Endometrium (tissue), 2 donors: ENCODE data around the gene ERBIN.
"Not testable (repeated sequence)": the region's sequence is repeated elsewhere in the genome, so short reads cannot be mapped to it uniquely, and the experiment has no call there.

Experiments used
- FAIRE-seq: peaks from 2 replicates; lab custom pipeline; 2012; peaks lifted over from hg19 to GRCh38; lab: Jason Lieb, UNC
- donor health status: control.
- donor health status: control.

The ERBIN gene

DNA sequence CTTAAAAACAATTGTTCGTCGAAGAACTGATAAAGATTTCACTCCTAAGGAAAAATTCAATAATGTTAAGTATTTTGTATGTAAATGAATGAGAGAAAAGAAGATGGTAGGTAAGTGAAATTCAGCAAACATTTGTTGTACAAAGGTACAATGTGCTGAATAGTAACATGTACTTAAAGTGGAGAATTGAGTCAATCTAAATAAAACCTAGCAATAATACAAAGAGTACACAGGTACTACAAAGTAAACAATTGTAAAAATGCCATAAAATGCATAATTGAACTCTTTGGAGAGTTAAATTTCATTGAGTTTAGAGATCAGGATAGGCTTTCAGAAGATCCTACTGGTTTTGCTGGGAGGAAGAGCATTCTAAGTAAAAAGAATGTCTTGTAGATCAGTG lies 82.9 kb downstream of the ERBIN start:
- FAIRE-seq, result no peak

DNA sequence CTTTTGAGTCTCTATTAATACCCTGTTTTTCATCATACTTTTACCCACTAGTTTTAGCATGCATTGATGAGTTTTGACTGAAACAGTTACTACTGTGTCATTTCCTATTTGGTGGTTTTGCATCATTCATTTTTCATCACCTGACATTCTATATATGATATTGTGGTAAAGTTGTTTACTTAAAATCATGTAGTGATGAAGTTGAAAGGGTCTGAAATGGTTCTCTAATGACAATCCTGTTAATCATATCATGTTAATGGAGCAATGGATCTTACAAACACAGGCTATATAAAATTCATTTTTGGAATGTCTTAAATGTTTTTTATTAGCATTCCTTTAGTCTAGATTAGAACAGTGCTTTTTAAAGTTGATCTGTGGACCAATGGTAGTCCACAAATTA lies 84.1 kb downstream of the ERBIN start:
- FAIRE-seq, result peak; percentile 62

- FAIRE-seq, result no peak
Observed at GRCh38 chr5:66012271-66012670, 85.9 kb downstream of the ERBIN start.

DNA sequence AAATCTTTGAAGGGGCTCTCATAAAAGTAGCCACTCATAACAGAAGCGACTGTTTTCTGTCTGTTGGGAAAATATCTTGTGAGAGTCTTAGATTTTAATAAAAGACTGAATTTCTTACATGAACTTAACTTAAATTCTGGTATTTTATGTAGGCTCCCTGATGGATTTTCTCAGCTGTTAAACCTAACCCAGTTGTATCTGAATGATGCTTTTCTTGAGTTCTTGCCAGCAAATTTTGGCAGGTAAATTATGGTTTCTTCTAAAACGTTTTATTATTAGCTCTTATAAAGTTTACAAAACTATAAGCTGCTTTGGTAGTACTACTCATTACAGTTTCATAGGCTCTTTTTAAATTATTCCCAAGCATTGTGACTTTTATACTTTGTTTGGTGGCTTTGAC lies 87.0 kb downstream of the ERBIN start:
- no peak for FAIRE-seq

DNA sequence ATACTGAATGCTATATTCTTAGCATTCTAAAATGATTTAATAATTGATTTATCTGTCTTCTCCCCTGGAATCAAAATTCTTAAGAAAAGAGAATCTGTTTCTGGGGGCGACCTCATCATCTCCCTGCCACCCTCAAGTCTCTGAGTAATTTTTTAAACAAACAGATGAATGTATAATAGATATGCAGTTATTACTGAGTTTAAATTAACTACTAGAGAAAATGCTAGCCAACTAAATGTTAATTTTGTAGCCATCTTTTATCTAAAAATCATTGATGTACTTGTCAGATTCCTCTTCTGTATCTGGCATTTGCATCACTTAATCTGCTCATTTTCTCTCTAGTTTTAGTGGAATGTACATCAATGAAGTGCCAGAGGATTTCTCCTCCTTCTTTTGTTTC lies 87.5 kb downstream of the ERBIN start:
- FAIRE-seq, result no peak

DNA sequence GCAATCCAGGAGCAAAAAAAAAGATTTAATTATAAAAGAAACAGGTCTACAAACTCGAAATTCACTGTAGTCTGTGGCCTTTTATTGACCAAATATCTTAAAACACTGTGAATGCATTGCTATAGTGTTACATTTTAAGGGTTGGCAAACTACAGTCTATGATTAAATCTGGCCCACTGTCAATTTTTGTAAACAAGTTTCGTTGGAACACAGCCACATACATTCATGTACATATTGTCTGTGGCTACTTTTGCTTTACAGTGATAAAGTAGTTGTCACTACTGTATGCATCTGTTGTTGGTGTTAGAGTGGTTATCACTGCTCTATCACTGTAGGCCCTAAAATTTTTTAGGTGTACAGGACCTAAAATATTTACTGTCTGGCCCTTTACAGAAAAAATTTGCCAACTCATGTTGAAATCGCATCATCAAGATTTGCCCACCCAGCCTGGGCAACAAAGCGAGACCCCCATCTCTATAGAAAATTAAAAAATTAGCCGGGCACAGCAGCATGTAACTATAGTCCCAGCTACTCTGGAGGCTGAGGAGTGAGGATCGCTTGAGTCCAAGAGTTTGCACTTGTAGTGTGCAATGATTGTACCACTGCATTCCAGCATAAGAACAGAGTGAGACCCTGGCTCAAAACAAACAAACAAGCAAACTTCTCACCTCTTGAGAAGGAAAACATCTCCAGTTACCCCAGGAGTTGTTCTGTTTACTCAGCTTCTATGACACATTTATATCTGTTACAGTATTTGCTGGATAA lies 89.0 kb downstream of the ERBIN start:
- no peak for FAIRE-seq

DNA sequence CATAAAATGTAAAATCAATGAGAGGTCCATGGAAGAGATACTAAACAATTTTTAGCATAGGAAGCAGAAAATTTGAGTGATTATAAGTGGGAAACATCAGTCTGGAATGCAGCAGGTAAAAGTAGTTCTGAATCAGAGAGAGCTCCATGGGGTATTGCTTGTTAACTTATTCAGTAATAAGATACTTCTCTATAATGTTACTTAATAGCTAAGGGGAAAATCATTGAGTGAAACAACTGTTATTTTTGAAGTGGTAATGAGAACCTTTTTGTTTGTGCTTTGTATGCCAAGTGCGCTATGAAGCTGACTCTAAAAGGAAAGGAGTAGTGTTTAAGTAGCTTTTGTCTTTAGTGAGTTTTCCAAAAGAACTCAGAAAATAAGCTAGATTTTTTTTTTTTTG lies 95.2 kb downstream of the ERBIN start:
- no peak for FAIRE-seq

DNA sequence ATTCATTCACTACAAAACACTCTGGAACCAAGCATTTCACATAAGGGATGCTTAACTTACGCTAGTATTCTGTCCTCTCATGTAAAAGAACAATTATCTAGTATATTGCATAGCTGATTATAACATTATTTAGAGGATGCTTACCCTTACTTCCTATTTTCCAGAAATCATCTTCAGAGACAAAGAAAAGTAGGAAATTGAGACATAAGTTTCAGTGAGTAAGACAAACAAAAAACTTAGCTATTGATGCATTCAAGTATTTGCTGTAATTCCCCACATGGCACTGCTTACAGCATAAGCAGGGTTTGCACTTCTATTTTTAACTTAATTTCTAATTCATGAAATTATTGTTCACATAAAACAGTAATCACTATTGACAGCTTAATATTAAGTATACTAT lies 112.9 kb downstream of the ERBIN start:
- no peak for FAIRE-seq

- no peak for FAIRE-seq
Observed at GRCh38 chr5:66039701-66040100, 113.3 kb downstream of the ERBIN start.

DNA sequence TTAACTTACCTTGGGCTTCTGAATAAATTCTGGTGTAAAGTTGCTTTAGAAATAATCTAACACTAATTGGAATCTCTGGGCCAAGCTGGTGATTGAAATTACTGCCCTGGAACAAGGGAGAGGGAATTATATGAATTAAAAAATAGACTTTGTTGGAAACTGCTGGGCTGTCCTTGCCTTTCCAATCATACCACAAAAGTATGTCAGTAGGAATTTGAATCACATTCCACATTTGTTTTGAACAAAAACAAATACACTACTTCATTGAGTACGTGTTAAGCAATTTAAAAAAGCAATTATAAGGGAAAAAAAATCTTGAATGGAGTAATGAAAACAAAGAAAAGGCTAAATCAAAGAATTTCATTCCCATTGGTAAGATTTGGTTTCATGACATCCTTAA lies 115.3 kb downstream of the ERBIN start:
- peak; percentile 15 for FAIRE-seq

DNA sequence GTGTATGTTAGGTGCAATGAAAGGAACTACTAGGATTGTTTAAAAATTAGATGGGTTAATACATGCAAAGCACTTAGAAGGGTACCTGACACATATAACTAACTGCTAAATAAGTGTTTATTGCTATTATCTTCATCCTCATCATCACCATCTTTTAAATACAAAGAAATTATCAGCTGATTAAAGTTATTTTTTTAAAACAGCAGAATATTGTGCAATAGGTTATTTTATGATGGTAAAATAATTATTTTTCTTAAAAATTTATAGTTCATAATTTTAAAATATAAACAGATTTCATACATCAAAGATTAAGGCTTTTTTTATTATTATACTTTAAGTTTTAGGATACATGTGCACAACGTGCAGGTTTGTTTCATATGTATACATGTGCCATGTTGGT lies 130.9 kb downstream of the ERBIN start:
- peak; percentile 37 for FAIRE-seq

DNA sequence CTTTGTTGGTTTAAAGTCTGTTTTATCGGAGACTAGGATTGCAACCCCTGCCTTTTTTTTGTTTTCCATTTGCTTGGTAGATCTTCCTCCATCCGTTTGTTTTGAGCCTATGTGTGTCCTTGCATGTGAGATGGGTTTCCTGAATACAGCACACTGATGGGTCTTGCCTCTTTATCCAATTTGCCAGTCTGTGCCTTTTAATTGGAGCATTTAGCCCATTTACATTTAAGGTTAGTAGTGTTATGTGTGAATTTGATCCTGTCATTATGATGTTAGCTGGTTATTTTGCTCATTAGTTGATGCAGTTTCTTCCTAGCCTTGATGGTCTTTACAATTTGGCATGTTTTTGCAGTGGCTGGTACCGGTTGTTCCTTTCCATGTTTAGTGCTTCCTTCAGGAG lies 134.9 kb downstream of the ERBIN start:
- FAIRE-seq, result not testable (repeated sequence)

DNA sequence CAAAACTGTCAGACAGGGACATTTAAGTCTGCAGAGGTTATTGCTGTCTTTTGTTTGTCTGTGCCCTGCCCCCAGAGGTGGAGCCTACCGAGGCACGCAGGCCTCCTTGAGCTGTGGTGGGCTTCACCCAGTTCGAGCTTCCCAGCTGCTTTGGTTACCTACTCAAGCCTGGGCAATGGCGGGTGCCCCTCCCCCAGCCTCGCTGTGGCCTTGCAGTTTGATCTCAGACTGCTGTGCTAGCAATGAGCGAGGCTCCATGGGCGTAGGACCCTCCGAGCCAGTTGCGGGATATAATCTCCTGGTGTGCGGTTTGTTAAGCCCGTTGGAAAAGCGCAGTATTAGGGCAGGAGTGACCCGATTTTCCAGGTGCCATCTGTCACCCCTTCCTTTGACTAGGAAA lies 136.7 kb downstream of the ERBIN start:
- not testable (repeated sequence) for FAIRE-seq

DNA sequence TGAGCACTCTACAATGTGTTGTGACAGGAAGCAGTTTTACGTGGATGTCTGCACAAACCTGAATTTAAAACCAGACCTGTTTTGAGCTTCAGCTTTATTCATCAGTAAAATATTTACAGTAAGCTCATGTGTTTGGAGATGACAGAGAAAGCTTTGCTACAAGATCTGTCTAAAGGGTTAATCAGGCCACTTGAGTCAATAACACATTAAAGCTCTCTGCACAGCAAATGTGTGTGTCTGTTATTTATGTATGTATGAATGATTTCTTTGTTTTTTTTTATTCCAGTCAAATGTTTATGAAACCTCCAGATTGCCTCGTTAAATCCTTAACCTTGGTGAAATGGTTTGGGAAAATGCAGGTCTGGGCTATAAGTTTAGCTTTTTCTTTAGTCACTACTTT lies 140.5 kb downstream of the ERBIN start:
- FAIRE-seq, result no peak

GRCh38 chr5:66072031-66072430 lies 145.7 kb downstream of the ERBIN start:
- no peak for FAIRE-seq

GRCh38 chr5:66074901-66075300 lies 148.5 kb downstream of the ERBIN start:
- no peak for FAIRE-seq

DNA sequence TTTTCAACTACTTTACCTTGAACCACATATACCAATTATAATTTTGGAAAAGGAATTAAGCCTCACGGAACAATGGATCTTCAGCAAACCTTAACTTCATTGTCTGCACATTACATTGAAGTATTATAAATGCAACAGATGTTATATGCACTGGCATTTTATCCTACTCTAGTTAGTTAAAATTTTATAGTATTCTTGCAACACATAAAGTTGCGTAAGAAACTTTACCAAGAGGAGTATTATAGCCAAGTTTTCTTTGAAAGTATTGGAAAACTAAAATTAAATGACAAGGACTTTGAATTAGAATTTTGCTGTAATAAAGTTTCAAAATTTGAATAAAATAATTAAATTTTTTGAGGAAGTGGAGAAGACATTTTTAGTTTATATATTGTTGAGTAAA lies 154.3 kb downstream of the ERBIN start:
- FAIRE-seq, result peak; percentile 46

DNA sequence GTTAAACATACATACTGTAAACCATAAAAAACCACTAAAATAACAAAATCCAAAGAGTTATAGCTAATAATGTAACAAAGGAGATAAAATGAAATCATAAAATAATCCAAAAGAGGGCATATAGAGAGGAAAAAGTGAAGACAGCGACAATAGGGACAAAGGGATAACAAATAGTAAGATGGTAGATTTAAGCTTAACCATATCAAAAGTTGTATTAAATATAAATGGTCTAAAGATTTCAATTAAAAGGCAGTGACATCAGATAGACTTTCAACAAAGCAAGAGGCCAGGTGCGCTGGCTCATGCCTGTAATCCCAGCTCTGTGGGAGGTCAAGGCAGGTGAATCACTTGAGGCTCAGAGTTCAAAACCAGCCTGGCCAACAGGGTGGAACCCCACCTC lies 163.0 kb downstream of the ERBIN start:
- FAIRE-seq, result no peak

DNA sequence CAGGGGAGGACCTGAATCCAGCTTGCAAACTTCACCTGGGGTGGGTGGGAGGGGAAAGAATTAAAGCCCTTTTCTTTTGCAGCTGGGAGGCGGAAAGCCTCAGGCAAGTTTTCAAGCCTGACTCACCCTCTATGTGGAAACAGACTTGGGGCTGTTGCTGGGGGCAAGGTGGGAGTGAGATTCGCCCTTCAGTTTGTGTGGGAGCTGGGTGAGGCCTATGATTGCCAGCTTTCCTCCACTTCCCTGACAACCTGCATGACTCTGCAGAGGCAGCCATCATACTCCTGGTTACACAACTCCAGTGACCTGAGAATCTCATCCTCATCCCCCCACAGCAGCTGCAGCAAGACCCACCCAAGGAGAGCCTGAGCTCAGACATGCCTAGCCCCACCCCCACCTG lies 174.5 kb downstream of the ERBIN start:
- no peak for FAIRE-seq

- FAIRE-seq, result no peak
Observed at GRCh38 chr5:66113160-66113559, 186.8 kb downstream of the ERBIN start.

DNA sequence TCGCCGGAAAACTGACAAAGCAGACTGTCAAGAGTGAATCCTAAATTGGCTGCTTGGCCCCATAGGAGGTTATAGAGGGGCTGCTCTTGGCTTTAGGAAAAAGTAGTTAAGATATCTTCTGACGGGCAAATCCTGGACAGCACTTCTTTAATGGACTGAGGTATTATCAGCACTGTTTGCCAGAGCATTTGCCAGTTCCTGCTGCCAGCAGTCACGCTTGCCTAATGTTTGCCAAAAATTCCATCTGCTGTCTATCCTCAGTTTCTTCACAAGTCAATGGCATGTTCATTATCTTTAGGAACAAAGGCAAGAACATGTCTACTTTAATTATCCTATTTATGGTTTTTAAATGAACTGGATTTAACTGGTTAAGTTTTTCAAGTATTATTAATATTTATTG lies 191.9 kb downstream of the ERBIN start:
- FAIRE-seq, result no peak

DNA sequence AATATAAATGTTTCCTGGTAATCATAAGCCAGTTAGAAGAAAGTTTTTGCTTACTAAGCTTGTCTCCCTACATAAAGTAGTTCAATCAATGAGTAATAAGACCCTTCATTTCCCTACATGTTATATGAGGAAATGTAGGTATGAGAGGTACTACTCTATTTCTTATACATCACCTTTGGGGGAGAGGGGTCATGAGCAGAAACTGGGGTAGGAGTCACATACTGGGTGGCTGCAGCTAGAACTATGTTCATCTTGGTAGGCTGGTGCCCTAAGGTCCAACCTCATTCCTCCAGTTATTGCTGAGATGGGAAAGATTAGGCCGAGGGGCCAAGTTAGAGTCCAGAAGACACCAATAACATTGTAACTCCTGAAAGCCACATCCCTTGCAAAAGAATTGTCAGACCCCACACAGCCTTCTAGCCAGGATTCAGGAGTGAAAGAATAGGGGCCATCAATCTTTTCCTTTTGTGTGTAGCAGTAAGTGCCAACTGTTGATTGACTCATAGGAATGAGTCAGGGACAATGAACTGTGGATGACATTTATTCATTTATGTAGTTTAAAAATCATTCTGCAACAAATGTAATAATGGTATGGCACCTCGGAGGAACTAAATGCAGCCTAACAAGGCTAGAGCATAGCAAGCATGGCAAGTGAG lies 196.1 kb downstream of the ERBIN start:
- no peak for FAIRE-seq

GRCh38 chr5:66129144-66129543 lies 202.8 kb downstream of the ERBIN start:
- FAIRE-seq, result no peak

DNA sequence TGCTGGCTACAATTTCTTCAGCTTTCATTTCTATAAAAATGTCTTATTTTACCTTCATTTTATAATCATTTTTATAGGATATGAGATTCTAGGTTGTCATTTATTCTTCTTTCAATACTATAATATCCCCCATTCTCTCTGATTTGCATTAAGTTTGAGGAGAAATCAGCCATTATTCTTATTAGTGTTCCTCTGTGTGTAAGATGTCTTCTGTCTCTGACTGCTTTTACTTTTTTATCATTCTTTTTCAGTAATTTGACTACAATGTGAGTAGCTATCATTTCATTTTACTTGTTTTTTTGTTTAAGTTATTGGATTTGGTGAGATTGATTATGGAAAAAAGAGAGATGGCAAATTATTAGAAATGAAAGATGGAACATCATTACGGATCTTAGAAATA lies 204.1 kb downstream of the ERBIN start:
- no peak for FAIRE-seq
